Stomach (tissue), 9 donors: ENCODE measurements around the gene GPS1. TPM values are rescaled to one million over a fixed set of nuclear protein-coding genes. Genes with fewer than 3 reads are reported as not detected.

ENCODE experiments used
- DNase-seq, 2 donors: peaks; one replicate each; pipeline versions ENCODE4 v3.0.0 to v3.0.0-alpha.2; 2013 to 2019
- H3K27ac ChIP-seq, 5 donors: fragments of 200-600 bp in 4 of 5; sonication (generic) in 4 of 5; one replicate each; pipeline ENCODE4 v1.5.1; 2013 to 2019; ENCODE audit warnings: mild to moderate bottlenecking in 1 of 5, moderate library complexity in 1 of 5
- H3K27me3 ChIP-seq, 3 donors: fragments of 200-600 bp; sonication (generic); one replicate each; pipeline ENCODE4 v1.5.1; 2017 to 2019; ENCODE audit warnings: mixed run types in 1 of 3
- H3K36me3 ChIP-seq, 4 donors: fragments of 200-600 bp; sonication (generic); 1 replicate in 3 of 4; 2 replicates in 1 of 4; pipeline ENCODE4 v1.5.1; 2016 to 2019
- H3K4me1 ChIP-seq, 4 donors: fragments of 200-600 bp; sonication (generic); one replicate each; pipeline ENCODE4 v1.5.1; 2016 to 2019
- H3K4me3 ChIP-seq, 4 donors: fragments of 200-600 bp; sonication (generic) in 3 of 4; one replicate each; pipeline ENCODE4 v1.5.1; 2016 to 2019; ENCODE audit warnings: mild to moderate bottlenecking in 1 of 4
- H3K9me3 ChIP-seq, 4 donors: fragments of 200-600 bp; sonication (generic); one replicate each; pipeline ENCODE4 v1.5.1; 2016 to 2019
- CTCF ChIP-seq, 7 experiments: fragments of 450-650 bp in 4 of 7; fragments of 200-600 bp in 3 of 7; sonication (generic) in 3 of 7; IDR thresholded peaks; one replicate each; pipeline ENCODE4 v1.5.1; 2016 to 2019; ENCODE audit warnings: antibody characterized with exemption in 7 of 7, control low read depth in 2 of 7, mild to moderate bottlenecking in 1 of 7
- EP300 ChIP-seq: sonication (generic); formaldehyde crosslinking; IDR thresholded peaks from one replicate; pipeline ENCODE4 v1.6.1; 2017; ENCODE audit warnings: antibody characterized with exemption
- POLR2A ChIP-seq, 4 donors: fragments of 450-650 bp; IDR thresholded peaks; one replicate each; pipeline ENCODE4 v1.6.1; 2016; ENCODE audit warnings: antibody characterized with exemption in 4 of 4, control low read depth in 2 of 4, mild to moderate bottlenecking in 1 of 4, moderate library complexity in 1 of 4
- POLR2AphosphoS5 ChIP-seq, 3 donors: sonication (generic); formaldehyde crosslinking; IDR thresholded peaks; one replicate each; pipeline ENCODE4 v1.6.1; 2016; ENCODE audit warnings: antibody characterized with exemption in 3 of 3
- WGBS, 5 donors: extraction: QIAGEN DNeasy Blood & Tissue Kit in 3 of 5; methylation state at CpG; one replicate each; pipeline versions ENCODE4 v1.1.5 to v1.1.7; 2013 to 2018; 5-methylcytosine and 5-hydroxymethylcytosine counted together
- intact Hi-C: fragments of 100-400 bp; cut with DNase I; formaldehyde crosslinking; loops from one replicate; pipeline ENCODE4 v1.15.1; 2023; ENCODE audit warnings: low total_unique reads
- polyA plus RNA-seq, 3 donors: library from polyadenylated mRNA; stranded (reverse); fragments of 200-250 nt; gene quantifications; one replicate each; pipeline ENCODE4 v1.2.3, GENCODE V29; 2013
- total RNA-seq, 5 donors: library from RNA; depleted of rRNA; stranded (reverse); fragments of >200 nt; gene quantifications; one replicate each; pipeline versions ENCODE4 v1.1.0 to v1.2.3, GENCODE V29; 2014 to 2016
- donor health status: healthy with polysubstance abuse.
- donor health status: Bipolar disorder and iron deficiency.
- donor health status: healthy.

The GPS1 gene
- total and polyA plus RNA-seq, 8 donors: 28.0 to 329 (median 101) TPM

GRCh38 chr17:82095777-82096708, 44.3 kb downstream of the GPS1 start:
- Histone ChIP-seq H3K4me3 (peak overlapping the region; percentile 81 to 91 (median 88)), H3K9me3 (no peaks in the 10 kb centered on the region), H3K36me3 (peaks cover 48 to 54% (median 52%) of the 10 kb centered on the region in 4 donors), H3K4me1 (peaks cover 32 to 54% (median 48%) of the 10 kb centered on the region in 4 donors), H3K27me3 (no peaks in the 10 kb centered on the region), H3K27ac (peak overlapping the region in 4 of 5 donors; percentile 91 to 98 (median 96))
- TF ChIP-seq EP300 (no peak), CTCF (IDR thresholded peaks at IDR 0.05) (no peak), POLR2A (IDR thresholded peaks at IDR 0.05) (no peak), POLR2AphosphoS5 (IDR thresholded peaks at IDR 0.05) (no peak)
- intact Hi-C loops: no loop called here
- 48 to 90% (median 59%) methylated on average over 16 to 35 of the region's 35 CpGs for WGBS, 5 donors
- no peak for DNase-seq

GRCh38 chr17:82096709-82097183, 45.0 kb downstream of the GPS1 start:
- peak overlapping the region; percentile 81 to 91 (median 88) for H3K4me3 ChIP-seq
- peaks cover 41 to 47% (median 45%) of the 10 kb centered on the region in 4 donors for H3K36me3 ChIP-seq
- DNase-seq: no peak
- H3K9me3 ChIP-seq: no peaks in the 10 kb centered on the region
- peaks cover 39 to 61% (median 55%) of the 10 kb centered on the region in 4 donors for H3K4me1 ChIP-seq
- no peak for TF ChIP-seq POLR2AphosphoS5 (IDR thresholded peaks at IDR 0.05)
- no peak for TF ChIP-seq POLR2A (IDR thresholded peaks at IDR 0.05)
- no peak for TF ChIP-seq CTCF (IDR thresholded peaks at IDR 0.05)
- TF ChIP-seq EP300: no peak
- H3K27me3 ChIP-seq: no peaks in the 10 kb centered on the region
- peak overlapping the region; percentile 91 to 99 (median 97) for H3K27ac ChIP-seq
- intact Hi-C loops: no loop called here
- 21 to 59% (median 37%) methylated on average over 4 to 8 of the region's 8 CpGs for WGBS, 5 donors

GRCh38 chr17:82097184-82097918, 45.7 kb downstream of the GPS1 start:
- Histone ChIP-seq H3K27ac (peak overlapping the region; percentile 91 to 99 (median 97)), H3K4me3 (peak overlapping the region; percentile 81 to 91 (median 88)), H3K27me3 (no peaks in the 10 kb centered on the region), H3K9me3 (no peaks in the 10 kb centered on the region), H3K4me1 (peaks cover 44 to 67% (median 59%) of the 10 kb centered on the region in 4 donors), H3K36me3 (peaks cover 35 to 41% (median 39%) of the 10 kb centered on the region in 4 donors)
- no peak for TF ChIP-seq CTCF (IDR thresholded peaks at IDR 0.05)
- peak in 1 of 3 donors; percentile 19 for TF ChIP-seq POLR2AphosphoS5 (IDR thresholded peaks at IDR 0.05)
- peak; percentile 58 to 79 for DNase-seq
- intact Hi-C loops: no loop called here
- WGBS, 5 donors: 1 to 10% (median 2%) methylated on average over 2 to 77 of the region's 77 CpGs

GRCh38 chr17:82097919-82098168, 46.1 kb downstream of the GPS1 start:
- peaks cover 30 to 36% (median 34%) of the 10 kb centered on the region in 4 donors for H3K36me3 ChIP-seq
- H3K9me3 ChIP-seq: no peaks in the 10 kb centered on the region
- WGBS, 5 donors: 0 to 1% (median 1%) methylated on average over 21 to 36 of the region's 36 CpGs; no CpG with 5 or more reads in 2 of the 5 donors
- peak overlapping the region; percentile 81 to 91 (median 88) for H3K4me3 ChIP-seq
- no peak for TF ChIP-seq POLR2A (IDR thresholded peaks at IDR 0.05)
- TF ChIP-seq POLR2AphosphoS5 (IDR thresholded peaks at IDR 0.05): no peak
- TF ChIP-seq EP300: no peak
- no peak for TF ChIP-seq CTCF (IDR thresholded peaks at IDR 0.05)
- no peak for DNase-seq
- peaks cover 44 to 72% (median 62%) of the 10 kb centered on the region in 4 donors for H3K4me1 ChIP-seq
- H3K27me3 ChIP-seq: no peaks in the 10 kb centered on the region
- H3K27ac ChIP-seq: peak overlapping the region; percentile 91 to 99 (median 97)
- intact Hi-C loops: no loop called here
